GM10266 (cell line): ENCODE results near the gene DHRS1.

Source experiments
- DNase-seq: peaks from one replicate; pipeline ENCODE4 v3.0.0; 2012; ENCODE audit errors: extremely low spot score
- TF ChIP-seq, protein P1 (sequence below): IDR thresholded peaks from 2 replicates; pipeline ENCODE4 v1.5.1; 2012; ENCODE audit warnings: mild to moderate bottlenecking, low read depth; ENCODE audit not compliant: control insufficient read depth, insufficient read depth; ENCODE audit errors: missing control alignments

The DHRS1 gene

DNA sequence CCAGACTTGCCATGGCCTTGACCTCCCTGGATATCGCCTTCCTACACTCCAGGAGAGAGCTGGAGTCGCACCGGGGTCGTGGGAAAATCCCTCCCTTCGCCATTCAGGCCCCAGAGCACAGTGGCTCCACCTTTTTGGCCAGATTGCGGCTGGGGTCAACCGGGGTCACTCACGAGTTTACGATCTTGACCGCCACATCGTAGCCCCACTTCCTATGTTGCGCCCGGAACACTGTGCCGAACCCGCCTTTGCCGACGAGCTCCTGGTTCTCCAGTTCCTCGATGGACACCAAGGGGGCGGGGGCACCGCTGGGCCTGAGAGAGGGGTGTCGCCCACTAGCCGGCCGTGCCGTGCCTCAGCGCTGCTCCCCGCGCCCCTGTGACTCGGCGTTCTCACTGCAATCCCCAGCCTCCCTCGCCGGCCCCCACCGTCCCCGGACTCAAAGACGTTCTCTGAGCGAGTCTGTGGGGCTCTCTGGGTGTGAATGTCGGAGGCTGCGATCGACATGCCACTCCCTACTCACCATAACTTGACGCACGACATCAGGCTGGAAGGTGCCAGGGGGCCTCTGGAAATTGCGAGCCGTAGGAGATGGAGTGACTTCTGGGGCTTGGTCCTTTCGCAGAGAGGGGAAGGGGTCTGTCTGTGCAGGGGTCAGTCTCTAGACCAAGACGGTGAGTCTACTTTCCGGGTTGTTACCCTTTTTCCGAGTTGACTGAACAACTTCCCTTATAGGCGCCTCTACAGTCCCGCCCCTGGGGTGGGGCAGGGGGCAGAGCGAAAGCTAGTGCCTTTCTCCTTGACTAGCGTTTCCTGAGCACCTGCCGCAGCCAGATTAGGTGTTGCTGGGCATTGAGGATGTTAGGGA lies 39.9 kb upstream of the DHRS1 start, which contains the start of gene RIPK3:
RIPK3 (minus strand) TSS at position 708 of the 868 bp plus-strand sequence; CDS start at position 543, 165 bp downstream.
- TF ChIP-seq, protein P1, sequence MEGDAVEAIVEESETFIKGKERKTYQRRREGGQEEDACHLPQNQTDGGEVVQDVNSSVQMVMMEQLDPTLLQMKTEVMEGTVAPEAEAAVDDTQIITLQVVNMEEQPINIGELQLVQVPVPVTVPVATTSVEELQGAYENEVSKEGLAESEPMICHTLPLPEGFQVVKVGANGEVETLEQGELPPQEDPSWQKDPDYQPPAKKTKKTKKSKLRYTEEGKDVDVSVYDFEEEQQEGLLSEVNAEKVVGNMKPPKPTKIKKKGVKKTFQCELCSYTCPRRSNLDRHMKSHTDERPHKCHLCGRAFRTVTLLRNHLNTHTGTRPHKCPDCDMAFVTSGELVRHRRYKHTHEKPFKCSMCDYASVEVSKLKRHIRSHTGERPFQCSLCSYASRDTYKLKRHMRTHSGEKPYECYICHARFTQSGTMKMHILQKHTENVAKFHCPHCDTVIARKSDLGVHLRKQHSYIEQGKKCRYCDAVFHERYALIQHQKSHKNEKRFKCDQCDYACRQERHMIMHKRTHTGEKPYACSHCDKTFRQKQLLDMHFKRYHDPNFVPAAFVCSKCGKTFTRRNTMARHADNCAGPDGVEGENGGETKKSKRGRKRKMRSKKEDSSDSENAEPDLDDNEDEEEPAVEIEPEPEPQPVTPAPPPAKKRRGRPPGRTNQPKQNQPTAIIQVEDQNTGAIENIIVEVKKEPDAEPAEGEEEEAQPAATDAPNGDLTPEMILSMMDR, result no peak
- peak; percentile 79 for DNase-seq

DNA sequence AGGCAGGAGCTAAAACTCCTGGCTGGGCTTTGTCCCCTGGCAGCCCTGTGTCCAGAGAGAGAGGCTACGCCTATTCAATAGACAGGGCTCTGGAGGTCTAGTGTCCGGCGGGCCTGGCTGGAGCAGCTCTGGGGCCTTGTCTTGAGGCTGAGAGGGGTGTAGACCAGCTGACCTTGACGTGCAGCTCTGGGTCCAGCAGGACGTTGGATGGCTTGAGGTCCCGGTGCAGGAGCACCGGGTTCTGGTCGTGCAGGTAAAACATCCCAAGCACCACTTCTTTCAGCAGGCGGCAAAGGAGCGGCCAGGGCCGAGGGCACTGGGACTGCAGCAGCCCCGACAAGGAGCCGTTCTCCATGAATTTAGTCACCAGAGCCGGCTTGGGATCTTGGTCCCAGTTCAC lies 39.3 kb upstream of the DHRS1 start:
- TF ChIP-seq, protein P1, result no peak
- DNase-seq, result no peak

DNA sequence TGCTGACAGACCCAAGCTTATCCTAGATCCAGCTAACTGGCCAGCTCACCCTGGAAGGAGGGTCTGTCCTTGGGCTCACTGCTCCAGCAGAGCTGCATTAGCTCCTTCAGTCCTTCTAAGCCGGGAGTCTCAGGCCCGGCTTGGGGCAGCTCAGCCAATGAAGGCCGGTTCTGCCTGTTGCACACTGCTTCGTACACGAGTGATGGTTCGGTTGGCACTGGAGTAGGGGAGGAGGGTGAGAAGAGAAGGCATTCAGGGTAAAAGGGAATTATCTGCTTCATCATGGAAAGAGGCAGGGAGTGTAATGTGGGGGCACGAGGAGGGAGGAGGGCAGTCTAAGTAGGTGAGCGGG lies 38.2 kb upstream of the DHRS1 start:
- TF ChIP-seq, protein P1, result no peak
- DNase-seq, result no peak

DNA sequence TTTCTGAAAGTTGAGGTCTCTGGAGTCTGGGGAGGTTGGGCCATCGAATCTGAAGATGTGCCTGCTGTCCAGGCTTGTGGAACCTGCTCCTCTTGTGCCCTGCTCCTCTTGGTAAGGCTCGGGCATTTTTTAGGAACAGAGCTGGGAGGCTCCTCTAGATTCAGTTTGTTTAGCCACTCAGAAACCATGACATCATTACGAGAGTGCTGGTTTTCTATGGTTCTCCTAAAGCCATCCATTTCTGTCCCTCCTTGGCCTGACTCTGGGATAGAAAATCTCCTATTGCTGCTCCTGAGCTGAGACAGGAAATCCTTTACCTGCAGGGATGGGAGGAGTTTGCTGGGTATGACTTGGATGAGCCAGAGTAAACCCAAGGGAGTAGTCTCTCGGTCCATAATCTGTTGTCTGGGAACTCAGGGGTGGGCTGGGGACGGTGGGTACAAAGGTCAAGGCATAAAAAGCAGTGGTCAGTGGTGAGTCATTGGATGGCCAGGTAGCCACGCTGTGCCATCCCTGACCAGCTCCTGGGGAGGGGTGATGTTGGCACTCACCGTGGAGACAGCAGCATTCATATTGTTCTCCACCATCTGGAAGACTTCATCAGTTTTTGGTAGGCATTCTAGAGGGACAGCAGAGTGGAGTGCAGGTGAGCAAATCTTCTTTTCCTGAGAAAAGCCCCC lies 37.7 kb upstream of the DHRS1 start:
- TF ChIP-seq, protein P1, result no peak
- peak; percentile 4 for DNase-seq

DNA sequence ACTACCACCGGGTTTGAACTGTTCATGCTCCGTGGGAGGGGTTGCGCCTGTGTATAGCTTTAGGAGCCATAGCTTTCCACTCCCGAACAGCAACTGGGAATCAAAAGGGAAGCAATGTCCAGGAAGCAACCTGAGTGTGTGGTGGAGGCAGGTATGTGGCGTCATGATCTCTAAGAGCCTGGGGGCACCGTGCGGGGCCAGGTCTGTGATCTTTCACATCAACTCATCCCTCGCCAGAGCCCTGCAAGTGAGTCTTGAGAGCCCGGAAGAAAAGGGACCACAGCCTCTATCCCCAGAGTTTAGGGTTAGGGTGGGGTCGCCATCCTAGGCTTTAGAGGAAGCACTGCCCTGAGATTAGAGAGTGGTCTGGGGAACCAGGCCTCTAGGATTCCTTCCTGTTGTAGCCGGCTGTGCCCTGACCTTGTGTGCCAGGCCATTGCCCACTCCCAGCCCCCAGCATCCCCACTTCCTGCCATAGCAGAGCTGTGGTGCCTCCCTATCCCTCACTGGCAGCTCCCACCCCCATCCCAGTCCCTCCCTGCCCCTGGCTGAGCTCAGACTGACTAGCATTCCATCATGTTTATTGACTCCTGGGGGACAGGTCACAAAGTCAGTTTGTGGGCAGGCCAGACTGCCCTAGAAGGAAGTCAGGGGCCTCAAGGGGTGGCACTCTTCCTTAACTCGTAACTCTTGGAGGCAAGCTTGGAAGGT lies 36.0 kb upstream of the DHRS1 start:
- TF ChIP-seq, protein P1, result no peak
- DNase-seq, result peak; percentile 12

DNA sequence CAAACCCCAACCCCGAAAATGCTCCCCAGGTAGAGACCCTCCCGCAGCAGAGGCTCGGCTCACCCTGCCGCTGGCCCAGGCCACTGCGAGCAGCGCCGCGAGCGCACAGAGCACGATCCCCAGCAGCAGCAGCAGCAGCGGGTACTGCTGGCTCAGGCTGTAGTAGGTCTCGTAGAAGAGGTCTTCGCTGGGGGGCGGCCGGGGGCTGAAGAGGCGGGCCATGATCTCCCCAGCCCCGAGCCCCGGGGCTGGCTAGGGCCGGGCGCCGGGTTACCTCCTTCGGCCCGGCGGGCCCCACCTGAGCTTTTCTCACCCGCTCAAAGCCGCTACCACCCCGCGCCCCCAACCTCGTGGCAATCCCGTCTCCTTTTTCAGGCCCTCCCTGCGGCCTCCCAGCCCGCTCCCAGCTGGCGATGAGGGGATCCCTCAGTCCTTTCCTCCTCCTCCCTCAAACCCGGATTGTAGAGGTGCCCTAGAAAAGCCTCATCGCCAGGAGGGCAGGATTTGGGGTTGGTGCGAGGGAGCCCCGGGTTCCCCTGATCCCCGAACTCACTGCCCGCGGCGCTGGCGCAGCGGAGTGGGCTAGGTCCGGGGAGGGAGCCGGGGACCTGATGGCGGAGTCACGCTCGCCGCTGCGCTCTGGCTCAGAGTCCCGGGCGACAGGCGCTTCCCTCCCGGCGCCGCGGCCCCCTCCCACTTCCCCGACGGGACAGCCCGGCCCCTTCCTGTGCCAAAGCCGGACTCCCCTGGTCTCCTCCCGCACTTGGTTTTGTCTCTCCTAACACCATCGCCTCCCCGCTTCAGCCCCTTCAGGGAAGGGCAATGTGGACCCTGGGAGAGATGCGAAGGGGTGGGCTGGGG lies 35.1 kb upstream of the DHRS1 start, which contains the start of gene ADCY4:
ADCY4 (minus strand) TSS at position 641 of the 861 bp plus-strand sequence; CDS start at position 222, 419 bp downstream.
- TF ChIP-seq, protein P1, result no peak
- no peak for DNase-seq
